HepG2 (cell line): ENCODE measurements around the gene CCBE1. TPM values are rescaled to one million over a fixed set of nuclear protein-coding genes. Genes with fewer than 3 reads are reported as not detected.

Source experiments
- FOXJ3 ChIP-seq: sonication (generic); formaldehyde crosslinking; IDR thresholded peaks from 2 replicates; pipeline ENCODE4 v1.4.0; 2020; ENCODE audit warnings: missing genetic modification reagents, mild to moderate bottlenecking, borderline replicate concordance
- JUNB ChIP-seq: sonication (generic); formaldehyde crosslinking; IDR thresholded peaks from 2 replicates; pipeline ENCODE4 v1.8.0; 2022; ENCODE audit warnings: missing genetic modification reagents, mild to moderate bottlenecking, borderline replicate concordance
- NR1H2 ChIP-seq: sonication (generic); formaldehyde crosslinking; IDR thresholded peaks from 2 replicates; pipeline ENCODE4 v1.8.1; 2022; ENCODE audit warnings: low read depth, missing genetic modification reagents, borderline replicate concordance
- NR2F1 ChIP-seq, 2 experiments: fragments of 450-650 bp in 1 of 2; formaldehyde crosslinking in 1 of 2; IDR thresholded peaks; 2 replicates each; pipeline versions ENCODE4 v1.5.0 to v1.6.1; 2016 to 2020; ENCODE audit warnings: mild to moderate bottlenecking in 1 of 2, missing compliant biosample characterization in 1 of 2, missing genetic modification reagents in 1 of 2, moderate library complexity in 1 of 2
- POLR2AphosphoS2 ChIP-seq: IDR thresholded peaks from 2 replicates; pipeline ENCODE4 v1.6.1; 2011; ENCODE audit warnings: low read depth, low read length, improper control_type of control experiment
- RFXANK ChIP-seq: IDR thresholded peaks from 2 replicates; pipeline ENCODE4 v1.6.1; 2016
- SATB2 ChIP-seq: sonication (generic); formaldehyde crosslinking; IDR thresholded peaks from 2 replicates; pipeline ENCODE4 v1.5.0; 2020; ENCODE audit warnings: missing genetic modification reagents
- SIX1 ChIP-seq: sonication (generic); formaldehyde crosslinking; IDR thresholded peaks from 2 replicates; pipeline ENCODE4 v1.4.0; 2020; ENCODE audit warnings: missing genetic modification reagents, borderline replicate concordance
- ZNF10 ChIP-seq: sonication (generic); formaldehyde crosslinking; IDR thresholded peaks from 2 replicates; pipeline ENCODE4 v1.4.0; 2020; ENCODE audit warnings: mild to moderate bottlenecking, low read depth, missing genetic modification reagents, borderline replicate concordance
- ZNF329 ChIP-seq: sonication (generic); formaldehyde crosslinking; IDR thresholded peaks from 2 replicates; pipeline ENCODE4 v1.9.0; 2021; ENCODE audit warnings: low read depth, mild to moderate bottlenecking, missing genetic modification reagents
- ZNF33B ChIP-seq: sonication (generic); formaldehyde crosslinking; IDR thresholded peaks from 2 replicates; pipeline ENCODE4 v1.5.1; 2020; ENCODE audit warnings: mild to moderate bottlenecking, missing genetic modification reagents
- ZNF460 ChIP-seq: sonication (generic); formaldehyde crosslinking; IDR thresholded peaks from 2 replicates; pipeline ENCODE4 v1.5.1; 2020; ENCODE audit warnings: missing genetic modification reagents, mild to moderate bottlenecking, borderline replicate concordance
- ZNF564 ChIP-seq: sonication (generic); formaldehyde crosslinking; IDR thresholded peaks from 2 replicates; pipeline ENCODE4 v1.8.1; 2023; ENCODE audit warnings: mild to moderate bottlenecking, missing genetic modification reagents
- ZNF652 ChIP-seq: IDR thresholded peaks from 2 replicates; pipeline ENCODE4 v1.6.1; 2016; ENCODE audit warnings: low read depth, borderline replicate concordance
- ZNF749 ChIP-seq: sonication (generic); formaldehyde crosslinking; IDR thresholded peaks from 2 replicates; pipeline ENCODE4 v1.8.0; 2022; ENCODE audit warnings: mild to moderate bottlenecking, missing genetic modification reagents, moderate library complexity, borderline replicate concordance
- ZNF781 ChIP-seq: sonication (generic); formaldehyde crosslinking; IDR thresholded peaks from 2 replicates; pipeline ENCODE4 v1.5.1; 2020; ENCODE audit warnings: borderline replicate concordance, mild to moderate bottlenecking, missing genetic modification reagents; ENCODE audit errors: not compliant biosample characterization
- polyA plus RNA-seq, 8 experiments: library from polyadenylated mRNA; depleted of rRNA in 3 of 8; stranded (reverse) in 7 of 8; unstranded in 1 of 8; fragments of >200 nt; fragmentation: Illumina TruSeq in 4 of 8; extraction: Trizol in 4 of 8; gene quantifications; 2 replicates each; pipeline versions ENCODE4 v1.2.1 to v1.2.3, GENCODE V29; 2011 to 2016; ENCODE audit warnings: low read depth in 4 of 8, missing spikeins in 1 of 8, mixed read lengths in 1 of 8; ENCODE audit not compliant: insufficient read depth in 1 of 8
- total RNA-seq, 5 experiments: library from RNA; depleted of rRNA; stranded (reverse); fragments of >200 nt; fragmentation: Illumina TruSeq; extraction: Trizol; gene quantifications; 2 replicates each; pipeline ENCODE4 v1.2.3, GENCODE V29; 2016; ENCODE audit warnings: low read depth in 1 of 5
- TF ChIP-seq, protein P1 (sequence below): conservative IDR thresholded peaks from 2 replicates; pipeline ENCODE4 v1.6.1; 2018; ENCODE audit warnings: missing genetic modification reagents
- TF ChIP-seq, protein P2 (sequence below): sonication (generic); formaldehyde crosslinking; IDR thresholded peaks from 2 replicates; pipeline ENCODE4 v1.4.0; 2020; ENCODE audit warnings: low read depth, missing genetic modification reagents
- TF ChIP-seq, protein P3 (sequence below): sonication (generic); formaldehyde crosslinking; IDR thresholded peaks from 2 replicates; pipeline ENCODE4 v1.4.0; 2020; ENCODE audit warnings: mild to moderate bottlenecking, missing genetic modification reagents

CCBE1 gene
- total and polyA plus RNA-seq, 2 of the 13 experiments (the other 11 are each of a cell fraction or from before 2014, with no cell fraction given), result not detected

DNA sequence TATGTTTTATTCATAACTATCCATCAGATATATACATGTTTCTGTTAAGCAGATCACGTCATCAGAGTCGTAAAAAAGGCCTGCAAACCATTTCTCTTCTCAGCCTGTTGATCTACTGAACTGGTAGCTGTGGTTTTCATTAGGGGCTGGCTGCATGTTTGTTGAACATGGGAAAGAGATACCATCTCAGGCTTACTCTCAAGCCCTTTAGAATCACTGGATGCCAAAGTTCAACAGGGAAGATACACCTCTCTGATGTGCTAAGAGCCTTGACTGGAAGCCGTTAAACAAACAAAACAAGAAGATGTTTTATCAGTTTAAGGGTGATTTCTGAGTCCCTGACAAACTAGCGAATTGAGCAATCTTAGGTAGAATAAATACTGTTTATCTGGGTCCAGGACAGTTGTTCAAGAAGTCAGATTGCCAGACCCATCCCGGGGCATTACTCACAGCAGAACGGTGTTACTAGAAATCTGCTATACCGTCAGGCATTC, 243.7 kb downstream of the CCBE1 start (continued):
- TF ChIP-seq, protein P1, sequence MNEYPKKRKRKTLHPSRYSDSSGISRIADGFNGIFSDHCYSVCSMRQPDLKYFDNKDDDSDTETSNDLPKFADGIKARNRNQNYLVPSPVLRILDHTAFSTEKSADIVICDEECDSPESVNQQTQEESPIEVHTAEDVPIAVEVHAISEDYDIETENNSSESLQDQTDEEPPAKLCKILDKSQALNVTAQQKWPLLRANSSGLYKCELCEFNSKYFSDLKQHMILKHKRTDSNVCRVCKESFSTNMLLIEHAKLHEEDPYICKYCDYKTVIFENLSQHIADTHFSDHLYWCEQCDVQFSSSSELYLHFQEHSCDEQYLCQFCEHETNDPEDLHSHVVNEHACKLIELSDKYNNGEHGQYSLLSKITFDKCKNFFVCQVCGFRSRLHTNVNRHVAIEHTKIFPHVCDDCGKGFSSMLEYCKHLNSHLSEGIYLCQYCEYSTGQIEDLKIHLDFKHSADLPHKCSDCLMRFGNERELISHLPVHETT (CRISPR knock-in tag), result no peak
- TF ChIP-seq ZNF781 (CRISPR knock-in tag) (no peak), SIX1 (CRISPR knock-in tag) (peak; percentile 68), ZNF652 (CRISPR knock-in tag) (peak; percentile 18; the same call in 1 of the 2 replicates), NR2F1 (CRISPR knock-in tag; IDR thresholded peaks at IDR 0.05) (peak; percentile 67 to 79; a peak in 3 of 4 replicates), ZNF564 (CRISPR knock-in tag) (no peak), ZNF749 (CRISPR knock-in tag) (0 out of 2 replicates have a peak, but pooled peaks have one; percentile 38), JUNB (CRISPR knock-in tag) (0 out of 2 replicates have a peak, but pooled peaks have one; percentile 34), NR1H2 (no peak), ZNF329 (CRISPR knock-in tag) (no peak), SATB2 (CRISPR knock-in tag) (no peak), FOXJ3 (CRISPR knock-in tag) (peak; percentile 89; the same call in 1 of the 2 replicates), ZNF460 (no peak), ZNF10 (CRISPR knock-in tag) (no peak), ZNF33B (CRISPR knock-in tag) (no peak; the same call in 1 of the 2 replicates), RFXANK (CRISPR knock-in tag) (0 out of 2 replicates have a peak, but pooled peaks have one; percentile 56), POLR2AphosphoS2 (no peak)
- TF ChIP-seq, protein P2, sequence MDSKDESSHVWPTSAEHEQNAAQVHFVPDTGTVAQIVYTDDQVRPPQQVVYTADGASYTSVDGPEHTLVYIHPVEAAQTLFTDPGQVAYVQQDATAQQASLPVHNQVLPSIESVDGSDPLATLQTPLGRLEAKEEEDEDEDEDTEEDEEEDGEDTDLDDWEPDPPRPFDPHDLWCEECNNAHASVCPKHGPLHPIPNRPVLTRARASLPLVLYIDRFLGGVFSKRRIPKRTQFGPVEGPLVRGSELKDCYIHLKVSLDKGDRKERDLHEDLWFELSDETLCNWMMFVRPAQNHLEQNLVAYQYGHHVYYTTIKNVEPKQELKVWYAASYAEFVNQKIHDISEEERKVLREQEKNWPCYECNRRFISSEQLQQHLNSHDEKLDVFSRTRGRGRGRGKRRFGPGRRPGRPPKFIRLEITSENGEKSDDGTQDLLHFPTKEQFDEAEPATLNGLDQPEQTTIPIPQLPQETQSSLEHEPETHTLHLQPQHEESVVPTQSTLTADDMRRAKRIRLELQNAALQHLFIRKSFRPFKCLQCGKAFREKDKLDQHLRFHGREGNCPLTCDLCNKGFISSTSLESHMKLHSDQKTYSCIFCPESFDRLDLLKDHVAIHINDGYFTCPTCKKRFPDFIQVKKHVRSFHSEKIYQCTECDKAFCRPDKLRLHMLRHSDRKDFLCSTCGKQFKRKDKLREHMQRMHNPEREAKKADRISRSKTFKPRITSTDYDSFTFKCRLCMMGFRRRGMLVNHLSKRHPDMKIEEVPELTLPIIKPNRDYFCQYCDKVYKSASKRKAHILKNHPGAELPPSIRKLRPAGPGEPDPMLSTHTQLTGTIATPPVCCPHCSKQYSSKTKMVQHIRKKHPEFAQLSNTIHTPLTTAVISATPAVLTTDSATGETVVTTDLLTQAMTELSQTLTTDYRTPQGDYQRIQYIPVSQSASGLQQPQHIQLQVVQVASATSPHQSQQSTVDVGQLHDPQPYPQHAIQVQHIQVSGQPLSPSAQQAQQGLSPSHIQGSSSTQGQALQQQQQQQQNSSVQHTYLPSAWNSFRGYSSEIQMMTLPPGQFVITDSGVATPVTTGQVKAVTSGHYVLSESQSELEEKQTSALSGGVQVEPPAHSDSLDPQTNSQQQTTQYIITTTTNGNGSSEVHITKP (CRISPR knock-in tag), result no peak
- TF ChIP-seq, protein P3, sequence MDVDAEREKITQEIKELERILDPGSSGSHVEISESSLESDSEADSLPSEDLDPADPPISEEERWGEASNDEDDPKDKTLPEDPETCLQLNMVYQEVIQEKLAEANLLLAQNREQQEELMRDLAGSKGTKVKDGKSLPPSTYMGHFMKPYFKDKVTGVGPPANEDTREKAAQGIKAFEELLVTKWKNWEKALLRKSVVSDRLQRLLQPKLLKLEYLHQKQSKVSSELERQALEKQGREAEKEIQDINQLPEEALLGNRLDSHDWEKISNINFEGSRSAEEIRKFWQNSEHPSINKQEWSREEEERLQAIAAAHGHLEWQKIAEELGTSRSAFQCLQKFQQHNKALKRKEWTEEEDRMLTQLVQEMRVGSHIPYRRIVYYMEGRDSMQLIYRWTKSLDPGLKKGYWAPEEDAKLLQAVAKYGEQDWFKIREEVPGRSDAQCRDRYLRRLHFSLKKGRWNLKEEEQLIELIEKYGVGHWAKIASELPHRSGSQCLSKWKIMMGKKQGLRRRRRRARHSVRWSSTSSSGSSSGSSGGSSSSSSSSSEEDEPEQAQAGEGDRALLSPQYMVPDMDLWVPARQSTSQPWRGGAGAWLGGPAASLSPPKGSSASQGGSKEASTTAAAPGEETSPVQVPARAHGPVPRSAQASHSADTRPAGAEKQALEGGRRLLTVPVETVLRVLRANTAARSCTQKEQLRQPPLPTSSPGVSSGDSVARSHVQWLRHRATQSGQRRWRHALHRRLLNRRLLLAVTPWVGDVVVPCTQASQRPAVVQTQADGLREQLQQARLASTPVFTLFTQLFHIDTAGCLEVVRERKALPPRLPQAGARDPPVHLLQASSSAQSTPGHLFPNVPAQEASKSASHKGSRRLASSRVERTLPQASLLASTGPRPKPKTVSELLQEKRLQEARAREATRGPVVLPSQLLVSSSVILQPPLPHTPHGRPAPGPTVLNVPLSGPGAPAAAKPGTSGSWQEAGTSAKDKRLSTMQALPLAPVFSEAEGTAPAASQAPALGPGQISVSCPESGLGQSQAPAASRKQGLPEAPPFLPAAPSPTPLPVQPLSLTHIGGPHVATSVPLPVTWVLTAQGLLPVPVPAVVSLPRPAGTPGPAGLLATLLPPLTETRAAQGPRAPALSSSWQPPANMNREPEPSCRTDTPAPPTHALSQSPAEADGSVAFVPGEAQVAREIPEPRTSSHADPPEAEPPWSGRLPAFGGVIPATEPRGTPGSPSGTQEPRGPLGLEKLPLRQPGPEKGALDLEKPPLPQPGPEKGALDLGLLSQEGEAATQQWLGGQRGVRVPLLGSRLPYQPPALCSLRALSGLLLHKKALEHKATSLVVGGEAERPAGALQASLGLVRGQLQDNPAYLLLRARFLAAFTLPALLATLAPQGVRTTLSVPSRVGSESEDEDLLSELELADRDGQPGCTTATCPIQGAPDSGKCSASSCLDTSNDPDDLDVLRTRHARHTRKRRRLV (CRISPR knock-in tag), result no peak
